Measurements from ENCODE around the gene POU1F1. TPM values are rescaled to one million over a fixed set of nuclear protein-coding genes. Genes with fewer than 3 reads are reported as not detected.
"Not testable (repeated sequence)": the region's sequence is repeated elsewhere in the genome, so short reads cannot be mapped to it uniquely, and the experiment has no call there.

Gene POU1F1
- total RNA-seq, 3 donors from 2014 or later: not detected

DNA sequence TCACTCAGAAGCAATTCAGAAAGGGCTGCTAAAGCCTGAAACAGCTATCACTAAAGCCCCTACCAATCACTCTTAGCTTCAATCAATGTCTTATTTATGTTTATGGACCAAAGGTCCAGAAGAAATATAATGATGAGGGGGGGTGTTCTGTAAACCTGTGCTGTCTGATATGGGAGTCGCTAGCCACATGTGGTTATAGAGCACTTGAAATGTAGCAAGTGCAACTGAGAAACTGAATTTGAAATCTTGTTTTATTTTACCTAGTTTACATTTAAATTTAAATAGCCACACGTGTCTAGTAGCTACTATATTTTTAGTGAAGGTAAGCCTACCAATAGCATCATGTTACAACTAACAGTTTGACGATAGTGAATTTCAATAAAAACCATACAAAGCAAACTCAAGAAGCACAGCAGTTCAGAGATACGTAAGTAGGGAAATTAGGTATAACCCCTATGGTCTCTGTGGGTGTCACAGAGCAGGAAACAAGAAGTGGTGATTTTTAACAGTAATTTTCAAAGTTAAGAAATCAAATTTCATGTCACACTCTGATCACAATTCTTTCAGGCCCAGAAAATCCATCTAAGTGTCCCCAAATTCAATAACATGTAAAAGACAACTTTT, 3.6 kb downstream of the POU1F1 start:
- Mint-ChIP-seq H3K9me3 (no peaks in the 10 kb centered on the region), H3K4me3 (no peak overlapping the region), H3K27me3 (ENCODE audit: low read depth) (no peaks in the 10 kb centered on the region), H3K36me3 (ENCODE audit: insufficient read depth) (no peaks in the 10 kb centered on the region), H3K4me1 (ENCODE audit: low read depth) (peaks cover 15% of the 10 kb centered on the region)
- DNase-seq: no peak
- peak; percentile 18 to 32 for ATAC-seq

DNA sequence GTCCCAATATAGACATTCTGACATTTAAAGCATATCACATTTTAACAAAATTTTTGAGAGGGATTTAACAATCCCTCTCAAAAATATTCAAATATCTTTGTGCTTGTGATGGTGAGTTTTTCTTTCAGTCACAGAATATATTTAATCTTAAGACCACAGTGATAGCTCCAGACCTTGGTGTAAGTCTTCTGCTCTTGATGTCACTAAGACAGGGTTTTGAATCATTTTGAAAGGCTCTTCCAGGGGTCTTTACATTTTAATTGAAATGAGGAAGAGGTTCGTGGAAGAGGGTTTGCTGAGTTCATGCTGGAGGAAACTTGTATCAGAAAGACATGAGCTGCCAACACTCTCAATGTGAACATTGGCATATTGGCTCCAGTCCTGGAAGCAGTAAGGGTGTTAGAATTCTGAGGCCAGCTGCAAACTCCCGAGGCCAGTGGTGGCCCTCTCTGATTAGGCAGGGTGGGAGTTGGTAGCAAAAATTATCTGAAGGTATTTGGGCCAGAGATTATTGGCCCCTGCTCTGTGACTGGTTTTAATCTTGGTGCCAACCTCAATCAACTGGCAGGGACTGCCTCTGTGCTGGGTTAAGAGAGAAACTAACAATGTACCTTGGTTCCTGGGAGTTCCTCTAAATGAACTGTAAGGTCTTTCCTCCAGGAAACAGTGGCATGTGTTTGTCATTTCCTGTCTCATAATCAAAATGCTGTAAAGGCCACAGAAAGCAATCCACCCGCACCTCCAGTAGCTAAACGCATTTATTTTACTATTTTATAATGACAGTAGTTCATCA, 5.3 kb downstream of the POU1F1 start:
- H3K4me1 Mint-ChIP-seq (ENCODE audit: low read depth): peaks cover 15% of the 10 kb centered on the region
- ATAC-seq: peak in 1 of 2 donors; percentile 38
- no peak for DNase-seq
- H3K36me3 Mint-ChIP-seq (ENCODE audit: insufficient read depth): no peaks in the 10 kb centered on the region
- no peaks in the 10 kb centered on the region for H3K27me3 Mint-ChIP-seq (ENCODE audit: low read depth)
- no peak overlapping the region for H3K4me3 Mint-ChIP-seq
- no peaks in the 10 kb centered on the region for H3K9me3 Mint-ChIP-seq

DNA sequence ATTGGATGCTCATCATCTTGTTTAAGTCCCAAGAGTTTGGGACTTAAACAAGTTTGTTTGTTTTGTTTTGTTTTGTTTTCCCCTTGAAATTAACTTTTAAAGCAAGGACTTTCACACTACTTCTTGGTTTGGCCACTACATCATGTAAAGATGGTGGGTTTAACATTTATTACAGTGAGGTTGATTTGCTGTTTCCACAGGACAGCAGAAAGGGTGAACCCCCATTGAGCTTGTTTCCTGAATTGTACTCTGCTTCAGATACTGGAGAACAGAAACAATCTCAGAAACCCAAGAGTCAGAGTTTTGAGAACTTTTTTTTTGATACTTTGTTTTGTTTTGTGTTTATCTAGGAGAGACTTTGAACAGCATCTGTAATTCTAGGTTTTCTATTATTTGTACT, 6.7 kb downstream of the POU1F1 start:
- Mint-ChIP-seq H3K9me3 (no peaks in the 10 kb centered on the region), H3K4me1 (ENCODE audit: low read depth) (peaks cover 15% of the 10 kb centered on the region), H3K36me3 (ENCODE audit: insufficient read depth) (no peaks in the 10 kb centered on the region), H3K4me3 (no peak overlapping the region), H3K27me3 (ENCODE audit: low read depth) (no peaks in the 10 kb centered on the region)
- ATAC-seq: no peak
- DNase-seq: no peak

DNA sequence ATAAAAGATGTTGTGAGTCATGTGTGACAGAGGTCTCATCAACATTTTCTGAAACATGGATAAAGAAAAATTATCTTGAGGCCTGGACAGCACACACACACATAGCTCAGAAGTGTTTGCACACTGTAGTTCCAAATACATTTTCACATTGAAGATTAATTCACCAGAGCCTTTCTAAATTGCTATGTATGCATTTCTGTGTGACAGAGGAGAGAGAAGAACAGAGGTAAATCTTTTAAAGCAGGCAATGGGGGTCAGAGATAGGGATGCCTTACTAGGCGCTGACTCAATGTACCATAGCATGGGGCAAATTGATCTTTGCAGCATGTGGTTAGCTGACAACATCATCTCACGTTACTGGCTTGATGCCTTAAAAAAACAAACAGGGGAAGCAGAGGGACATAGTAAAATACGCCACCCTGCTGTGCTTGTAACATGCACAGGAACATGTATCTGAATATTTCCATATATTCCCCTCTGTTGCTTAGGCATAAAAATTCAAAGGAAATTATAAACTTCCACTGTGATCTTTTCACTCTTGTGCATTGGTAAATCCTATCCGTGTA, 7.7 kb downstream of the POU1F1 start:
- H3K27me3 Mint-ChIP-seq (ENCODE audit: low read depth): no peaks in the 10 kb centered on the region
- peaks cover 15% of the 10 kb centered on the region for H3K4me1 Mint-ChIP-seq (ENCODE audit: low read depth)
- ATAC-seq (no peak), DNase-seq (no peak)
- H3K36me3 Mint-ChIP-seq (ENCODE audit: insufficient read depth): no peaks in the 10 kb centered on the region
- no peak overlapping the region for H3K4me3 Mint-ChIP-seq
- no peaks in the 10 kb centered on the region for H3K9me3 Mint-ChIP-seq

DNA sequence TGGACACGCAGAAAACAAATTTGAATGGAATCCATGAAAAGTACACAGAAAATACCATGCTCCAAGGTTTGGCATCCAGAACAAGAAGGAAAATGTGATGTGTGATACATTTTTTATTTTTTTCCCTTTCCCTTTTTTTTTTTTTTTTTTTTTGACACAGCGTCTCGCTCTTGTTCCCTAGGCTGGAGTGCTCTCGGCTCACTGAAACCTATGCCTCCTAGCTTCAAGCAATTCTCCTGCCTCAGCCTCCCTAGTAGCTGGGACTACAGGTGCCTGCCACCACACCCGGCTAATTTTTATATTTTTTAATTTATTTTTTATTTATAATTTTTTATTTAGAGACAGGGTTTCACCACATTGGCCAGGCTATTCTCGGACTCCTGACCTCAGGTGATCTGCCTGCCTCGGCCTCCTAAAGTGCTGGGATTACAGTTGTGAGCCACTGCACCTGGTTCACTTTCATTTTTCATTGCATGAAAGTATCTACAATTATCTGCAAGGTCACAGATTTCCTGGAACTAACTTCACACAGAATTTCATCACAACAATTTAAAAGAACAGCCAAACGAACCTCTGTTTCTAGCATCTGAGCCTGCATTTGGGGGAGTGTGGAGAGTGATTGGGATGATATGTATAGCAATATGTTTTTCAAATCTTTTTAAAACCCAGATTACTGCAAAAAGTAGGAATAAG, 8.3 kb downstream of the POU1F1 start:
- ATAC-seq (no peak), DNase-seq (no peak)
- Mint-ChIP-seq H3K36me3 (ENCODE audit: insufficient read depth) (no peaks in the 10 kb centered on the region), H3K27me3 (ENCODE audit: low read depth) (no peaks in the 10 kb centered on the region), H3K4me1 (ENCODE audit: low read depth) (peaks cover 14% of the 10 kb centered on the region), H3K4me3 (no peak overlapping the region), H3K9me3 (no peaks in the 10 kb centered on the region)

DNA sequence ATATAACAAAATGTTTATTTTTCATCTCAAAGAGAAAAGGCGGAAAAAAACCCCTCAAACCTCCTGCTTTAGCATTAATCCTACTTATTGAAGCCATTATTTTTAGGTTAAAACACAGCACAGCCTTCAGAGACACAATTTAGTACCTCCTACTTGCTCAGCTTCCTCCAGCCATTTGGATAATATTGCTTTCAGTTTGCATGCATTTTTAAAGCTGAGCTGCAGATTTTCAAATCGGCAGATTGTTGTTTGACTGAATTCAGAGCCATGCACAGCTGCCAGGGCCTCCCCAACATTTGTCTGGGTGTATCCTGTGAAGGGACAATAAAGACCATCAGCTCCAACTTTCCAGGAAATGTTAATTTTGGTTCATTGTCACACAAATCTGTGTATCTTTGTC, 14.5 kb downstream of the POU1F1 start:
- Mint-ChIP-seq H3K27me3 (ENCODE audit: low read depth) (no peaks in the 10 kb centered on the region), H3K4me1 (ENCODE audit: low read depth) (no peaks in the 10 kb centered on the region), H3K9me3 (no peaks in the 10 kb centered on the region), H3K4me3 (no peak overlapping the region), H3K36me3 (ENCODE audit: insufficient read depth) (no peaks in the 10 kb centered on the region)
- DNase-seq (no peak), ATAC-seq (no peak)

DNA sequence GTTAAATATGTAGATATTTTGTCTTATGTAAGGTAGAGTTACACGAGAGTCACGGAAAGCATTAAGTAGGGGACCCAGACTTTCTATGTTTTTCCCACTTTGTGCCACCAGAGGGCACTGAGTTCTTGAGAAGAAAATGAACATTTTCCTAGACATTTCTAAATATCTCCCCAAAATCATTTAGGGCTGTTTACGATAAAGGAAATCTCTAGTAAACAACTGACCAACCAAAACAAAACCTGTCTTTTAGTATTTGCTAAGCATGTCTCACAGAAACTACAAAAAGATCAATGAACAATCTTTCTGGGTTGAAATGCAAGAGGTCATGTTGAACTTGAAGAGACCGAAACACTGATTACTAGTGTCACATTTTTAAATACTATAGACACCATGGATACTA, 16.1 kb downstream of the POU1F1 start:
- H3K9me3 Mint-ChIP-seq: no peaks in the 10 kb centered on the region
- no peaks in the 10 kb centered on the region for H3K4me1 Mint-ChIP-seq (ENCODE audit: low read depth)
- H3K36me3 Mint-ChIP-seq (ENCODE audit: insufficient read depth): peaks cover 4% of the 10 kb centered on the region
- H3K4me3 Mint-ChIP-seq: no peak overlapping the region
- H3K27me3 Mint-ChIP-seq (ENCODE audit: low read depth): no peaks in the 10 kb centered on the region
- peak; percentile 5 for DNase-seq
- no peak for ATAC-seq

DNA sequence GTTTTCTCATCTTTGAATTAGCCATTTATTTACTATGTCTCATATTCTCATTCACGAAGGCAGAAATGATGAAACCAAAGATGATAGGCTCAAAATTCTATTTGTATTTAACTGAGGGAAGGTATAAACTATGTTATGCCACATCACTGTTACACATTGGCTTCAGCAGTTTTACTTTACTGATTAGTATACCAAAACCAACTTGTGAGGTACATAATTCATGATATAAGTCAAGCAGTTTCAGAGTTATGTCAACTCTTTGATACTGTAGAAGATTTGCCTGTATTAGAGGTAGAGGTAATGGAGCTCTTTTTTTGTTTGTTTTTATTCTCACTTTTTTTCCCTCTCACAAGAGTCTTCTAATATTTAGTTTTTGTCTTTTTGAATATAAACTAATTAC, 26.4 kb downstream of the POU1F1 start:
- Mint-ChIP-seq H3K9me3 (no peaks in the 10 kb centered on the region), H3K27me3 (ENCODE audit: low read depth) (no peaks in the 10 kb centered on the region), H3K36me3 (ENCODE audit: insufficient read depth) (peaks cover 37% of the 10 kb centered on the region), H3K4me1 (ENCODE audit: low read depth) (peaks cover 3% of the 10 kb centered on the region), H3K4me3 (no peak overlapping the region)
- ATAC-seq (no peak), DNase-seq (no peak)

DNA sequence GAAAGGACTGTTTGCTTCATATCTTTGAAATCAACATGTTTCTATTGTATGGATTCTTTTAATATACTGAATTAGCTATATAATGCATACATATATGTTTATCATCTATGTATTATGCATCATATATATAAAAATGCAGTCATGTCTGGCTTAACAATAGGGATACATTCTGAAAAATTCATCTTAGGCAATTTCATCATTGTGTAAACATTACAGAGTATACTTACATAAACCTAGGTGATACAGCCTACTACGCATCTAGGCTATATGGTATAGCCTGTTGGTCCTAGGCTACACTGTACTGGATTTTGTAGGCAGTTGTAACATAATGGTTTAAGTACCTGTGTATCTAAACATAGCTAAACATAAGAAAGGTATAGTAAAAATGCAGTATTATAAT, 27.6 kb downstream of the POU1F1 start:
- Mint-ChIP-seq H3K9me3 (no peaks in the 10 kb centered on the region), H3K36me3 (ENCODE audit: insufficient read depth) (peaks cover 34% of the 10 kb centered on the region), H3K27me3 (ENCODE audit: low read depth) (no peaks in the 10 kb centered on the region), H3K4me3 (no peak overlapping the region), H3K4me1 (ENCODE audit: low read depth) (peaks cover 6% of the 10 kb centered on the region)
- DNase-seq: no peak
- ATAC-seq: no peak

DNA sequence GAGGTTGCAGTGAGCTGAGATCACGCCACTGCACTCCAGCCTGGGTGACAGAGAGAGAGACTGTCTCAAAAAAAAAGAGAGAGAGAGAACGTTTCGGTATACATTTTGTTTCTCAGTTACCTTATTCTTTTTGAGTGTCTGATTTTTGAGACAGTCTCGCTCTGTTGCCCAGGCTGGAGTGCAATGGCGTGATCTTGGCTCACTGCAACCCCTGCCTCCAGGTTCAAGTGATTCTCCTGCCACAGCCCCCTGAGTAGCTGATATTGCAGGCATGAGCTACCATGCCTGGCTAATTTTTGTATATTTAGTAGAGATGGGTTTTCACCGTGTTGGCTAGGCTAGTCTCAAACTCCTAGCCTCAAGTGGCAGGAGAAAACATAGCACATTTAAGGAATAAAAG, 28.2 kb downstream of the POU1F1 start:
- H3K9me3 Mint-ChIP-seq; H3K4me1 Mint-ChIP-seq (ENCODE audit: low read depth); ATAC-seq; H3K4me3 Mint-ChIP-seq; H3K27me3 Mint-ChIP-seq (ENCODE audit: low read depth); DNase-seq: not testable (repeated sequence)
- peaks cover 30% of the 10 kb centered on the region for H3K36me3 Mint-ChIP-seq (ENCODE audit: insufficient read depth)

DNA sequence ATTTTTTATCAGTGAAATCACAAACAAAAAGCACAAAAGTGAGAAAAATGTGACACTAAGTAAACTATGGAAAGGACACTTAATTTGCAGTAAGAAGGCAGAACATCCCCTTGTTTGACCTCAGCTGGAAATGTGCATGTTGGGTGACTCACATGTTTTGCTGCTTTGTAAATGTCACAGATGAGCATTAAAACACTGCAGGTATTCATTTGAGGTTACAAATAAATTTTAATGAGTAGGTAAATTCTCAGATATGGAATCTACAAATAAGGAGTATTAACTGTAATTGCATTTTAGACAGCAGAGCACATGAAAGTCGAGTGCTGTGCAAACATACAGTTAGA, 29.0 kb downstream of the POU1F1 start:
- peaks cover 11% of the 10 kb centered on the region for H3K4me1 Mint-ChIP-seq (ENCODE audit: low read depth)
- no peak for ATAC-seq
- no peaks in the 10 kb centered on the region for H3K9me3 Mint-ChIP-seq
- H3K4me3 Mint-ChIP-seq: no peak overlapping the region
- DNase-seq: no peak
- no peaks in the 10 kb centered on the region for H3K27me3 Mint-ChIP-seq (ENCODE audit: low read depth)
- H3K36me3 Mint-ChIP-seq (ENCODE audit: insufficient read depth): peaks cover 30% of the 10 kb centered on the region

DNA sequence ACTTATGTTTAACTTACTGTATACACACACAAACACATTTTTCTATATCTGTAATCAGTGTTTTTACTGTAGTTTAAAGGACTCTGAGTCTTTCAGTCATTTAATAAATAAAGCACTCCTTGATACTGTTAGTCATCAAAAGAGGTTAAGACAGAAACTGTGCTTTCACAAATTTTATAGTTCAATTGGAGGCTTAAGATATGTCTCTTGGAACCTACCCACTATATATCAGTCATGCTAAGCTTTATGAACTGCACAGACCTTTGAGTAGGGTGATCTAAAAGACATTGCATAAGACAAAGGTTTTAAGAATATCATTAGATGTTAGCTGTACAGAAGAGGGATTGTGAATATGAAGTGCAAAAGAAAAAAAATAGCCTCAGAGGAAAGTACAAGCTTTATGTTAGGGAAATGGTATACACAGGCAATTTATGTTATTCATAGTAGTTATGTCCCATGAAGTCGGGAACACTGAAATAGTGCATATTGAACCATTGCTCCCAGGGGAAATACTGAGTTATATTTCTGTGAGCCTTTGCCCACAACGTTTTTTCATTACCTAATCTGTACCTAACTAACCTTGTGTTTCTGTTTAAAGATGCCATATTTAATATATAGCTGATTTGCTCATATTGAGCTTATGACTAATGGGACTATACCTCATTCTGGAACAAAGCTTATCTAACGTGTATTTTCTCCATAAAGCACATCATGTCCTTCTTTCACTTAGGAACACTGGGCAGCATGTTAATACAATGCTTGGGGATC, 29.5 kb downstream of the POU1F1 start:
- peaks cover 30% of the 10 kb centered on the region for H3K36me3 Mint-ChIP-seq (ENCODE audit: insufficient read depth)
- no peaks in the 10 kb centered on the region for H3K27me3 Mint-ChIP-seq (ENCODE audit: low read depth)
- no peaks in the 10 kb centered on the region for H3K9me3 Mint-ChIP-seq
- H3K4me3 Mint-ChIP-seq: no peak overlapping the region
- ATAC-seq (no peak), DNase-seq (no peak)
- peaks cover 13% of the 10 kb centered on the region for H3K4me1 Mint-ChIP-seq (ENCODE audit: low read depth)

DNA sequence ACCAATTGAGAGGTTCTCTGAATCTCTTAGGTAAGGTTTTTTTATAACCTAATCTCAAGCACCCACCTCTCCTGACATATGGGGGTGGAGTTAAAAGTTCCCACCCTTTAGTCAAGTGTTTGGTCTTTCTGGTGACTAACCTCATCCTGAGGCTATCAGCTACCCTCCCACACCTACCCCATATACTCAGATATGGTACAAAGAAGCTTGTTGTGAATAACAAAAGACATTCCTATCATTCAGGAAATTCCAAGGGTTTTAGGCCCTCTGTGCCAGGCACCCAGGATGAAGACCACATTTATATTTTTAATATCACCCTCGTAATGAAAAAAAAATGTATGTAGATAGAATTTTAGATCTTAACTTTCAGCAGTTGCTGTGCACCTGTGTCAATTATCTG, 40.3 kb downstream of the POU1F1 start:
- no peak overlapping the region for H3K4me3 Mint-ChIP-seq
- ATAC-seq (no peak), DNase-seq (no peak)
- peaks cover 12% of the 10 kb centered on the region for H3K36me3 Mint-ChIP-seq (ENCODE audit: insufficient read depth)
- peaks cover 43% of the 10 kb centered on the region for H3K4me1 Mint-ChIP-seq (ENCODE audit: low read depth)
- no peaks in the 10 kb centered on the region for H3K27me3 Mint-ChIP-seq (ENCODE audit: low read depth)
- no peaks in the 10 kb centered on the region for H3K9me3 Mint-ChIP-seq

DNA sequence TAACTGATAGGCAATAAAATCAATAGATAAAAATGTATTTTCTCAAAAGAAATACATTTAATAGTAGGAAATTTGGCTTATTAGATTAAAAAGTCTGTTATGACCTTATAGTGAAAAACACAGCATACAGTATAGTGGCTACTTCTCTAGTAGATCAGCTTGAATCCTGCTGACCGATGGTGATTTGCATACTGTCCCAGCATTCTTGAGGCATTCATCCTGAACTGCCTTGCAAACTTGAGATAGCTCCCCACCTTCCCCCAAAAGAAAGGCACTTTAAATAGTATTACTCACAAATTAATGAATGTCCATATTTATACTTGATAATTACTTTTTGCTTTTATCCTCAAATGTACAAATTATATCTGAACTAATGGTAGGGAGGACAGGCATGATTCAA, 42.6 kb downstream of the POU1F1 start:
- no peak overlapping the region for H3K4me3 Mint-ChIP-seq
- no peak for DNase-seq
- H3K27me3 Mint-ChIP-seq (ENCODE audit: low read depth): no peaks in the 10 kb centered on the region
- no peak for ATAC-seq
- peaks cover 6% of the 10 kb centered on the region for H3K36me3 Mint-ChIP-seq (ENCODE audit: insufficient read depth)
- no peaks in the 10 kb centered on the region for H3K9me3 Mint-ChIP-seq
- peaks cover 54% of the 10 kb centered on the region for H3K4me1 Mint-ChIP-seq (ENCODE audit: low read depth)

Data from activated T-cell treated with anti-CD3 and anti-CD28 coated beads, Interleukin-2, amount 50 U/mL, for 4 hours (primary cell).